GM19455 (cell line): Measurements from ENCODE around the gene OLFML2A.
"Not testable (repeated sequence)": the region's sequence is repeated elsewhere in the genome, so short reads cannot be mapped to it uniquely, and the experiment has no call there.

ENCODE experiments used
- ATAC-seq: cut with Tn5 transposase; IDR thresholded peaks from one replicate; pipeline ENCODE4 v1.9.1; 2021; ENCODE audit not compliant: unreplicated experiment

The OLFML2A gene

GRCh38 chr9:124760719-124761118 lies 16.2 kb upstream of the OLFML2A start:
- no peak for ATAC-seq

- ATAC-seq: no peak
Measured at GRCh38 chr9:124761196-124761595, 15.7 kb upstream of the OLFML2A start.

GRCh38 chr9:124761710-124762109 lies 15.2 kb upstream of the OLFML2A start:
- no peak for ATAC-seq

- no peak for ATAC-seq
Measured at GRCh38 chr9:124762633-124763032, 14.3 kb upstream of the OLFML2A start.

- no peak for ATAC-seq
Measured at GRCh38 chr9:124764774-124765438, 12.0 kb upstream of the OLFML2A start.

- no peak for ATAC-seq
Measured at GRCh38 chr9:124765439-124765835, 11.5 kb upstream of the OLFML2A start.

- ATAC-seq: no peak
Measured at GRCh38 chr9:124766326-124766725, 10.6 kb upstream of the OLFML2A start.

GRCh38 chr9:124766815-124767554 lies 9.9 kb upstream of the OLFML2A start:
- no peak for ATAC-seq

GRCh38 chr9:124767821-124768220 lies 9.1 kb upstream of the OLFML2A start:
- no peak for ATAC-seq

- no peak for ATAC-seq
Measured at GRCh38 chr9:124768334-124768733, 8.6 kb upstream of the OLFML2A start.

- ATAC-seq: no peak
Measured at GRCh38 chr9:124768750-124769548, 8.0 kb upstream of the OLFML2A start.

GRCh38 chr9:124769549-124770358 lies 7.2 kb upstream of the OLFML2A start:
- ATAC-seq: no peak

- peak; percentile 11 for ATAC-seq
Measured at GRCh38 chr9:124770359-124771020, 6.4 kb upstream of the OLFML2A start.

- ATAC-seq: peak; percentile 92
Measured at GRCh38 chr9:124771021-124771866, 5.7 kb upstream of the OLFML2A start, which contains the start of gene NR6A1. TSS of gene NR6A1 (minus strand) at chr9:124771311.

- ATAC-seq: no peak
Measured at GRCh38 chr9:124771867-124772679, 4.9 kb upstream of the OLFML2A start.

- ATAC-seq: not testable (repeated sequence)
Measured at GRCh38 chr9:124772877-124773276, 4.1 kb upstream of the OLFML2A start.

GRCh38 chr9:124773473-124774128 lies 3.3 kb upstream of the OLFML2A start:
- no peak for ATAC-seq
